GM10266 (cell line): ENCODE results near the gene TRABD2B.

ENCODE experiments used
- DNase-seq: peaks from one replicate; pipeline ENCODE4 v3.0.0; 2012; ENCODE audit errors: extremely low spot score
- CTCF ChIP-seq: IDR thresholded peaks from 2 replicates; pipeline ENCODE4 v1.5.1; 2012; ENCODE audit warnings: mild to moderate bottlenecking, low read depth; ENCODE audit not compliant: control insufficient read depth, insufficient read depth; ENCODE audit errors: missing control alignments

TRABD2B gene

GRCh38 chr1:47997289-47998200 is at the start of gene TRABD2B:
Gene TRABD2B, minus strand, starts transcription at chr1:47997385.
- peak; percentile 94 for DNase-seq
- TF ChIP-seq CTCF = peak; percentile 98

- no peak for DNase-seq
- no peak for TF ChIP-seq CTCF
Observed at GRCh38 chr1:48044311-48044710, 47.1 kb upstream of the TRABD2B start.

GRCh38 chr1:48043622-48044021 is 46.4 kb upstream of the TRABD2B start:
- DNase-seq = no peak
- no peak for TF ChIP-seq CTCF

GRCh38 chr1:48040154-48040553 is 43.0 kb upstream of the TRABD2B start:
- no peak for TF ChIP-seq CTCF
- no peak for DNase-seq

GRCh38 chr1:48039088-48040054 is 42.2 kb upstream of the TRABD2B start:
- DNase-seq = peak; percentile 20
- TF ChIP-seq CTCF = no peak

- TF ChIP-seq CTCF = no peak
- DNase-seq = no peak
Observed at GRCh38 chr1:48038270-48038767, 41.1 kb upstream of the TRABD2B start.
